A673 (cell line): ENCODE data around the gene NEAT1. TPM values are rescaled to one million over a fixed set of nuclear protein-coding genes. Genes with fewer than 3 reads are reported as not detected.
"Not testable (repeated sequence)": the region's sequence is repeated elsewhere in the genome, so short reads cannot be mapped to it uniquely, and the experiment has no call there.

Experiments used
- BruUV-seq: library from RNA; stranded (reverse); fragments of 400-500 nt; replicated peaks from 2 replicates; lab custom pipeline; 2021; lab: Mats Ljungman, UMichigan
- CTCF ChIA-PET: fragments of 300-600 bp; sonication (Branson Sonifier 250); formaldehyde crosslinking; loops from one replicate; lab custom pipeline; 2022; ENCODE audit warnings: antibody characterized with exemption; lab: Charles Lee
- POLR2A ChIA-PET: fragments of 300-600 bp; sonication (Branson Sonifier 250); formaldehyde crosslinking; loops from one replicate; lab custom pipeline; 2022; ENCODE audit warnings: antibody characterized with exemption; ENCODE audit not compliant: low non-redundant PET; lab: Charles Lee
- DNase-seq: peaks from one replicate; pipeline ENCODE4 v3.0.0-alpha.2; 2015; ENCODE audit warnings: low spot score
- H3K27ac ChIP-seq: fragments of 200-600 bp; sonication (generic); 2 replicates; pipeline ENCODE4 v1.5.1; 2016; ENCODE audit warnings: mixed run types, low read depth, mild to moderate bottlenecking, mixed read lengths, antibody characterized with exemption, low read length; ENCODE audit not compliant: poor library complexity, severe bottlenecking
- H3K27me3 ChIP-seq: fragments of 200-600 bp; sonication (generic); replicated peaks from 2 replicates; pipeline ENCODE4 v1.6.1; 2017; ENCODE audit warnings: mixed run types, low read depth, mild to moderate bottlenecking, mixed read lengths, antibody characterized with exemption, low read length; ENCODE audit not compliant: insufficient read depth, poor library complexity
- H3K36me3 ChIP-seq: fragments of 200-600 bp; sonication (generic); 2 replicates; pipeline ENCODE4 v1.6.1; 2016; ENCODE audit warnings: mixed run types, mild to moderate bottlenecking, mixed read lengths, antibody characterized with exemption, low read length; ENCODE audit not compliant: insufficient read depth, poor library complexity, severe bottlenecking
- H3K4me1 ChIP-seq: fragments of 200-600 bp; sonication (generic); 2 replicates; pipeline ENCODE4 v1.6.1; 2017; ENCODE audit warnings: mixed run types, mild to moderate bottlenecking, mixed read lengths, antibody characterized with exemption, low read length; ENCODE audit not compliant: insufficient read depth, poor library complexity, severe bottlenecking
- H3K4me3 ChIP-seq: fragments of 200-600 bp; sonication (generic); 2 replicates; pipeline ENCODE4 v1.5.1; 2016; ENCODE audit warnings: low read depth, mixed run types, mild to moderate bottlenecking, mixed read lengths, low read length; ENCODE audit not compliant: poor library complexity, severe bottlenecking
- H3K9me3 ChIP-seq: fragments of 200-600 bp; sonication (generic); 2 replicates; pipeline ENCODE4 v1.6.1; 2016; ENCODE audit warnings: mixed run types, low read depth, mild to moderate bottlenecking, mixed read lengths, antibody characterized with exemption, low read length; ENCODE audit not compliant: poor library complexity, severe bottlenecking
- EZH2 ChIP-seq: fragments of 200-600 bp; sonication (generic); IDR thresholded peaks from 2 replicates; pipeline ENCODE4 v1.6.1; 2017; ENCODE audit warnings: borderline replicate concordance, low read depth, mild to moderate bottlenecking, mixed read lengths, antibody characterized with exemption, low read length; ENCODE audit not compliant: poor library complexity, severe bottlenecking
- intact Hi-C: fragments of 100-400 bp; cut with micrococcal nuclease; formaldehyde crosslinking; loops from one replicate; pipeline ENCODE4 v1.10.0; 2022; ENCODE audit not compliant: unreplicated experiment
- total RNA-seq: library from RNA; stranded (reverse); gene quantifications from 2 replicates; pipeline ENCODE4 v1.2.3, GENCODE V29; 2021
- TF ChIP-seq, protein P1 (sequence below): fragments of 300-800, 200-600 bp; sonication (generic); conservative IDR thresholded peaks from 2 replicates; pipeline ENCODE4 v1.5.1; 2017; ENCODE audit warnings: low read depth, mild to moderate bottlenecking, antibody characterized with exemption, low read length, moderate library complexity, mixed read lengths

NEAT1 gene
- total RNA-seq, 1 experiment from 2014 or later = 196 TPM

DNA sequence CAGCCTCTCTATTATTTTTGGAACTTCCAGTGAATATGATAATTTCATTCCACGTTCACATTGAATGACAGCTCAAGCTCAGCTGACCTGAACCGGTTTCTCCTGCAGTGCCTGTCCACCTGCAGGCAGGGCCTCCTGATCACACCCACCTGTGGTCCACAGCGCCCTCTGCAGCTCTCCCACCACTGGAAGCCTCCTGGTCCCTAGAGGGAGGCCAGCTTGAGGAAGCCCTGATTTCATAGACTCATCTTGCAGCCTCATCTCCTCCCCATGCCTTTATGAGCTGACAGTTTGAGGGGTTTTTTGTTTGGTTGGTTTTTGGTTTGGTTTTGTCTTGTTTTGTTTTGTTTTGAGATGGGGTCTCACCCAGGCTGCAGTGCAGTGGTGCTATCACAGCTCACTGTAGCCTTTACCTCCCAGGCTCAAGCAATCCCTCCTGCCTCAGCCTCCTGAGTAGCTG, 46.3 kb downstream of the NEAT1 start:
- Histone ChIP-seq H3K27ac (no peak overlapping the region), H3K27me3 (no peaks in the 10 kb centered on the region), H3K4me3 (no peak overlapping the region), H3K9me3 (no peaks in the 10 kb centered on the region), H3K4me1 (peaks cover 13% of the 10 kb centered on the region), H3K36me3 (no peaks in the 10 kb centered on the region)
- TF ChIP-seq, protein P1, sequence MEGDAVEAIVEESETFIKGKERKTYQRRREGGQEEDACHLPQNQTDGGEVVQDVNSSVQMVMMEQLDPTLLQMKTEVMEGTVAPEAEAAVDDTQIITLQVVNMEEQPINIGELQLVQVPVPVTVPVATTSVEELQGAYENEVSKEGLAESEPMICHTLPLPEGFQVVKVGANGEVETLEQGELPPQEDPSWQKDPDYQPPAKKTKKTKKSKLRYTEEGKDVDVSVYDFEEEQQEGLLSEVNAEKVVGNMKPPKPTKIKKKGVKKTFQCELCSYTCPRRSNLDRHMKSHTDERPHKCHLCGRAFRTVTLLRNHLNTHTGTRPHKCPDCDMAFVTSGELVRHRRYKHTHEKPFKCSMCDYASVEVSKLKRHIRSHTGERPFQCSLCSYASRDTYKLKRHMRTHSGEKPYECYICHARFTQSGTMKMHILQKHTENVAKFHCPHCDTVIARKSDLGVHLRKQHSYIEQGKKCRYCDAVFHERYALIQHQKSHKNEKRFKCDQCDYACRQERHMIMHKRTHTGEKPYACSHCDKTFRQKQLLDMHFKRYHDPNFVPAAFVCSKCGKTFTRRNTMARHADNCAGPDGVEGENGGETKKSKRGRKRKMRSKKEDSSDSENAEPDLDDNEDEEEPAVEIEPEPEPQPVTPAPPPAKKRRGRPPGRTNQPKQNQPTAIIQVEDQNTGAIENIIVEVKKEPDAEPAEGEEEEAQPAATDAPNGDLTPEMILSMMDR = peak; percentile 75
- no peak for TF ChIP-seq EZH2
- POLR2A ChIA-PET = interaction anchor here (0.6 kb wide), 2 partner anchors 28 to 29 kb away, joined by 3 read pairs; no protein-coding TSS in a partner anchor
- BruUV-seq = no TSS peak
- CTCF ChIA-PET = no interaction called here
- DNase-seq = peak; percentile 60
- intact Hi-C loops = no loop called here

DNA sequence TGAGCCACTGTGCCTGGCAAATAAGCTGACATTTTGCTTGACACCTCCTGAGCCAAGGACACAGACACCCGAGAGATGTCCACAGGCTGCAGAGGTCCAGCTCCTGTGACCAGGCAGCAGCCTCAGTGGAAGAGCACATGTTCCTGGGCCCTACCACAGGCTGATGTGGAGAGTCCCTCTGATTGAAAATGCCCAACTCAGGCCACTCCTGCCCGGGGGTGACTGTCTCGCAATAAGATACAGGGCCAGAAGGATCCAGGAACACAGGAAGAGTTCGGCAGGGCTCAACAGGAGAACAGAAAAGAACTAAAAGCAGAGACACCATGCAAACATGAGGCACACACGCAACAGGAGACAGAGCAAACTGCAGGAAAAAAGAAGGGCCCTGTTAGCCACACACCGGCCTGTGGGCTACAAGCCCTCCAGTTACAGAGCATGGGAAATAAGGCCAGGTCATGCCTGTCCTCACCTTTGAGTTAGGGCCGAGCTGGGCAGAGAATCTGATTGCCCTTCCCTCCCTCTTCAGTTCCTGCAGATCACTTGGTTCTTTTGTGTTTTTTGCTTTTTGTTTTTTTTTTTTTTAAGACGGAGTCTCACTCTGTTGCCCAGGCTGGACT, 47.9 kb downstream of the NEAT1 start:
- no TSS peak for BruUV-seq
- no peaks in the 10 kb centered on the region for H3K9me3 ChIP-seq
- POLR2A ChIA-PET = no interaction called here
- H3K27me3 ChIP-seq = no peaks in the 10 kb centered on the region
- peak overlapping the region; percentile 7 for H3K27ac ChIP-seq
- H3K4me1 ChIP-seq = peaks cover 13% of the 10 kb centered on the region
- no peaks in the 10 kb centered on the region for H3K36me3 ChIP-seq
- no peak for DNase-seq
- intact Hi-C loops = no loop called here
- TF ChIP-seq, protein P1 = no peak
- TF ChIP-seq EZH2 = no peak
- CTCF ChIA-PET = no interaction called here
- no peak overlapping the region for H3K4me3 ChIP-seq

DNA sequence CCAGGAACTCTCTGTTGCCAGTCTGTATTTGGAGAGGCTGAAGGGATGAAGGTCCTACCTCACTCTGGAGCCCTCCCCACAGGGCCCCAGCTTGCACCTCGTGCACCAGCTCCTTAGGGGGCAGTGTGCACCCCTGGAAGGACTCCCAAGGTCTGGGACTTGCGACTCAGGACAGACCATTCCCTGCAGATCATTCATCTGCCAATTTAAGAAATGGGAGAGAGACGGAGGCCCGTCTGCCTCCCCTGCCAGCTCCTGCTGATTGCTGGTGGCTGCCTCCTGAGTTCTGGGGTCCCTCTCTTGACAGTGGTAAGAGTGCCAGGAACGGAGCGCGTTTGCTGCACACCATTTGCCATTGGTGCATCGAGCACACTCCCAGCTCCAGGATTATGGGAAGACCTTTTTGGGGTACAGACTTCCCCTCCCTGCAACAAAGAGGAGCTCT, 48.9 kb downstream of the NEAT1 start:
- H3K4me3 ChIP-seq = no peak overlapping the region
- BruUV-seq = no TSS peak
- peaks cover 15% of the 10 kb centered on the region for H3K4me1 ChIP-seq
- H3K36me3 ChIP-seq = no peaks in the 10 kb centered on the region
- no peaks in the 10 kb centered on the region for H3K27me3 ChIP-seq
- intact Hi-C loops = no loop called here
- ChIA-PET POLR2A (interaction anchor here (0.5 to 1.3 kb wide), 7 partner anchors 28 to 198 kb away, joined by 3 to 5 read pairs (median 5); no protein-coding TSS in a partner anchor), CTCF (interaction anchor here (0.6 kb wide), 2 partner anchors 37 to 39 kb away, joined by 3 to 4 read pairs; no protein-coding TSS in a partner anchor)
- TF ChIP-seq, protein P1 = peak; percentile 75
- TF ChIP-seq EZH2 = no peak
- peak overlapping the region; percentile 49 for H3K27ac ChIP-seq
- no peaks in the 10 kb centered on the region for H3K9me3 ChIP-seq
- DNase-seq = peak; percentile 85

DNA sequence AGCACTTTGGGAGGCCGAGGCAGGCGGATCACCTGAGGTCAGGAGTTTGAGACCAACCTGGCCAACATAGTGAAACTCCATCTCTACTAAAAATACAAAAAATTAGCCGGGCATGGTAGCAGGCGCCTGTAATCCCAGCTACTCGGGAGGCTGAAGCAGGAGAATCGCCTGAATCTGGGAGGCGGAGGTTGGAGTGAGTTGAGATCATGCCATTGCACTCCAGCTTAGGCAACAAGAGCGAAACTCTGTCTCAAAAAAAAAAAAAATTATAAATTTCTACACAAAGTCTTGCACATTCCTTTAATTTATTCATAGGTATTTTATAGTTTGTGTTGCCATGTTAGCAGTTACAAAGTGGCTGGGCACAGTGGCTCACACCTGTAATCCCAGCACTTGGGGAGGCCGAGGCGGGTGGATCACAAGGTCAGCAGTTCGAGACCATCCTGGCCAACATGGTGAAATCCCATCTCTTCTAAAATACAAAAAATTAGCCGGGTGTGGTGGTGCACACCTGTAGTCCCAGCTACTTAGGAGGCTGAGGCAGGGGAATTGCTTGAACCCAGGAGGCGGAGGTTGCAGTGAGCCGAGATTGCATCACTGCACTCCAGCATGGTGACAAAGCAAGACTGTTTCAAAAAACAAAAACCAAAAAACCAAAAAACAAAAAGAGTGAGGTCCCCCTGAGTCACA, 50.1 kb downstream of the NEAT1 start:
- H3K9me3 ChIP-seq, H3K27me3 ChIP-seq, H3K36me3 ChIP-seq, BruUV-seq, H3K4me3 ChIP-seq, CTCF ChIA-PET, intact Hi-C loops, DNase-seq: not testable (repeated sequence)
- H3K4me1 ChIP-seq = peaks cover 17% of the 10 kb centered on the region
- H3K27ac ChIP-seq = peak overlapping the region; percentile 49
- POLR2A ChIA-PET = interaction anchor here (1.3 kb wide), 1 partner anchor 30 kb away, joined by 5 read pairs; no protein-coding TSS in a partner anchor
